HG03432 (cell line): ENCODE measurements around the gene PRPH.
A peak's percentile ranks its signal among the peaks of the same experiment; 100 is the strongest.
"Not testable (repeated sequence)": the region's sequence is repeated elsewhere in the genome, so short reads cannot be mapped to it uniquely, and the experiment has no call there.

Experiments used
- ATAC-seq: cut with Tn5 transposase; IDR thresholded peaks from one replicate; pipeline ENCODE4 v1.9.1; 2021; ENCODE audit warnings: mild to moderate bottlenecking, moderate library complexity; ENCODE audit not compliant: unreplicated experiment

The PRPH gene

DNA sequence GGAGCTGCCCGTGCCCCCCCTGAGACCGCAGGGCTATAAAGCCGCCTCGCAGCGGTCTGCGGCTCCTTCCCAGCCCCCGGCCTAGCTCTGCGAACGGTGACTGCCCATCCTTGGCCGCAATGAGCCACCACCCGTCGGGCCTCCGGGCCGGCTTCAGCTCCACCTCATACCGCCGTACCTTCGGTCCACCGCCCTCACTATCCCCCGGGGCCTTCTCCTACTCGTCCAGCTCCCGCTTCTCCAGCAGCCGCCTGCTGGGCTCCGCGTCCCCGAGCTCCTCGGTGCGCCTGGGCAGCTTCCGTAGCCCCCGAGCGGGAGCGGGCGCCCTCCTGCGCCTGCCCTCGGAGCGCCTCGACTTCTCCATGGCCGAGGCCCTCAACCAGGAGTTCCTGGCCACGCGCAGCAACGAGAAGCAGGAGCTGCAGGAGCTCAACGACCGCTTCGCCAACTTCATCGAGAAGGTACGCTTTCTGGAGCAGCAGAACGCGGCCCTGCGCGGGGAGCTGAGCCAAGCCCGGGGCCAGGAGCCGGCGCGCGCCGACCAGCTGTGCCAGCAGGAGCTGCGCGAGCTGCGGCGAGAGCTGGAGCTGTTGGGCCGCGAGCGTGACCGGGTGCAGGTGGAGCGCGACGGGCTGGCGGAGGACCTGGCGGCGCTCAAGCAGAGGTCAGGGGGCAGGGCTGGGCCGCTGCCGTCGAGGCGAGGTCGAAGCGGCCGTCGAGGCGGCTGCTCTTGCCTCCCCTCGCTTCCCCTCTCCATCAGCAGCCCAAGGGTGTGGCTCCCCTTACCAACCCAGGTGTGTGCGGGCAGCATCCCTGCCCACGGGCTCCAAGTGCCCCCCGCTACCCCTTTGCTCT, at the start of gene PRPH:
PRPH (plus strand) TSS at position 66 of the 855 bp plus-strand sequence; CDS start at position 120, 54 bp downstream.
- no peak for ATAC-seq

DNA sequence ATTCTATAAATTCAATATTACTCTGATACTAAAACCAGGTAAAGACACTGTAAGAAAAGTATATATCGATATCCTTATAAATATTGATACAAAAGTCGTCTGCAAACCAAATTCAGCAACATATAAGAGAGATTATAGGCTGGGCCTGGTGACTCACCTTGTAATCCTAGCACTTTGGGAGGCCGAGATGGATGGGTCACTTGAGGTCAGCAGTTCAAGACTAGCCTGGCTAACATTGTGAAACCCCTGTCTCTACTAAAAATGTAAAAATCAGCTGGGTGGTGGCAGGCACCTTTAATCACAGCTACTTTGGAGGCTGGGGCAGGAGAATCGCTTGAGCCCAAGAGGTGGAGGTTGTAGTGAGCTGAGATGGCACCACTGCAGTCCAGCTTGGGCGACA, 43.6 kb upstream of the PRPH start:
- no peak for ATAC-seq

- no peak for ATAC-seq
These were observed 41.8 kb upstream of the PRPH start for GRCh38 chr12:49253033-49253623.

DNA sequence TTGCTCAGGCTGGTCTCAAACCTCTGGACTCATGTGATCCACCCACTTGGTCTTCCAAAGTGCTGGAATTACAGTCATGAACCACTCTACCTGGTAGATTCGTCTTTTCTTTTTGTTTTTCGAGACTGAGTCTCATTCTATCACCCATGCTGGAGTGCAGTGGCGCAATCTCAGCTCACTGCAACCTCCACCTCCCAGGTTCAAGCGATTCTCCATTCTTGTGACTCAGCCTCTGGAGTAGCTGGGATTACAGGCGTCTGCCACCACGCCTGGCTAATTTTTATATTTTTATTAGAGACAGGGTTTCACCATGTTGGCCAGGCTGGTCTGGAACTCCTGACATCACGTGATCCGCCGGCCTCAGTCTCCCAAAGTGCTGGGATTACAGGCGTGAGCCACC, 39.5 kb upstream of the PRPH start:
- not testable (repeated sequence) for ATAC-seq

GRCh38 chr12:49255857-49256637, 38.9 kb upstream of the PRPH start:
- no peak for ATAC-seq

GRCh38 chr12:49257508-49258184, 37.3 kb upstream of the PRPH start:
- not testable (repeated sequence) for ATAC-seq

DNA sequence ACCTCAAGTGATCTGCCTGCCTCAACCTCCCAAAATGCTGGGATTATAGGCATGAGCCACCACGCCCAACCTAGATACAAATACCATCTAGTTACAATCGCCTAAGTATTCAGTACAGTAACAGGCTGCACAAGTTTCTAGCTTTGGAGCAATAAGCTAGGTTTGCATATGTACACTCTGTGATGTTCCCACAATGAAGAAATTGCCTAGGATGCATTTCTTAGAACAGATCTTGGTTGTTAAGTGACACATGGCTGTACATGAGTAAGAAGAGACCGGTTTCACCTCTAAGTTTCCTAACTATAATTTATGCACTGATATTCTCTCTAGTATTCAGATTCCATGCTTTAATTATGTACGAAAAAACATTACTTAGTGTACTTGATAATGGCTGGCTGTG, 35.5 kb upstream of the PRPH start:
- no peak for ATAC-seq

DNA sequence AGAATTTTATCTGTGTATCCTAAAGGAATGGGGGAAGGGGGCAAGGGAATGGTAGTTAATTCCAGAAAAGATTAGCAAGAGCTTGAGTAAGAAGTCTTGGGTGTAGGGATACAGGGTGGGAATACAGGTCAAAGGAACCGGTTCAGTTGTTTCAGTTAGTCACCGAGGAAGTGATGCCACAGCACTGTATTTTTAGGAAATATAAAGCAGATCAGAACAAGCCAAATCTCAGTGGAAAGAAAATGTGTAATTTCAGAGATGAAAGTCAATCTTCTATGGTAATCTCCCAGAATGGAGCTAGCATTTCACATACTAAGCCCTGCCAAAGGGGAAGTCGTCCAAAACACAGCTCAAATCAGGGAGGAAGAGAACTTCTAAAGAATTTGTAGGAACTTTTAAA, 34.8 kb upstream of the PRPH start:
- no peak for ATAC-seq

- ATAC-seq, result no peak
These were observed 34.2 kb upstream of the PRPH start for GRCh38 chr12:49260571-49261363.

DNA sequence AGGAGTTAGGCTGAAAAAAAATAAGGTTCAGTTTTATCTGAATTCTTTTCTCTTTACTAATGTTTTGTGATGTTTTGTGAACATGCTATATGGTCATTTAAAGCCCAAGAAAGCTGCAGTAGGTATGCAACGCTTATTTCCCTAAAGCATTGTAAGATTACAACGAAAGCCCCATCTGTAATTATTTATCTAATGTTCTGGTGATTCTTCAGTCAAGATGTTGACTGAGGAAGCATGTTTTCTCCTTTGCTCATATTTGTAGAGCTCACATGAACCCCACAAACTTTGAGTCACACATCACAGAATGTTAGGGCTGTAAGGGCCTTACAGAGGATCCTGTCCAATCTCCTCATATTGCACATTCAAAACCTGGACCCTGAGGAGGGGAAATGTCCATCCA, 33.2 kb upstream of the PRPH start:
- ATAC-seq, result no peak

DNA sequence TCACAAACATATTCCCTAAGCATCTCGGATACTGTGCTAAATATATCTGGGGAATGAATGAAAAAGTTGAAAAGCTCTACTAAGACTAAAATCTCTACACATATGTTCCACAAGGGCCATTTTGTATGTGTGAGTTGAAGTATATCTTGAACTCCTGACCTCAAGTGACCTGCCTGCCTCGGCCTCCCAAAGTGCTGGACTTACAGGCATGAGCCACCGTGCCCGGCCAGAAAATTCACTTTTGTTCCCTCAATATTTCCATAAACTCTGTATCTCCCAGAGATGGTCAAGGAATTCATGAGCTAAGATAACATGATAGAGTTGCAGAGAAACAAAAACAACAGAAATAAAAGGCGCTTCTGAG, 31.6 kb upstream of the PRPH start:
- ATAC-seq, result no peak

GRCh38 chr12:49264466-49264872, 30.5 kb upstream of the PRPH start:
- peak; percentile 17 for ATAC-seq

DNA sequence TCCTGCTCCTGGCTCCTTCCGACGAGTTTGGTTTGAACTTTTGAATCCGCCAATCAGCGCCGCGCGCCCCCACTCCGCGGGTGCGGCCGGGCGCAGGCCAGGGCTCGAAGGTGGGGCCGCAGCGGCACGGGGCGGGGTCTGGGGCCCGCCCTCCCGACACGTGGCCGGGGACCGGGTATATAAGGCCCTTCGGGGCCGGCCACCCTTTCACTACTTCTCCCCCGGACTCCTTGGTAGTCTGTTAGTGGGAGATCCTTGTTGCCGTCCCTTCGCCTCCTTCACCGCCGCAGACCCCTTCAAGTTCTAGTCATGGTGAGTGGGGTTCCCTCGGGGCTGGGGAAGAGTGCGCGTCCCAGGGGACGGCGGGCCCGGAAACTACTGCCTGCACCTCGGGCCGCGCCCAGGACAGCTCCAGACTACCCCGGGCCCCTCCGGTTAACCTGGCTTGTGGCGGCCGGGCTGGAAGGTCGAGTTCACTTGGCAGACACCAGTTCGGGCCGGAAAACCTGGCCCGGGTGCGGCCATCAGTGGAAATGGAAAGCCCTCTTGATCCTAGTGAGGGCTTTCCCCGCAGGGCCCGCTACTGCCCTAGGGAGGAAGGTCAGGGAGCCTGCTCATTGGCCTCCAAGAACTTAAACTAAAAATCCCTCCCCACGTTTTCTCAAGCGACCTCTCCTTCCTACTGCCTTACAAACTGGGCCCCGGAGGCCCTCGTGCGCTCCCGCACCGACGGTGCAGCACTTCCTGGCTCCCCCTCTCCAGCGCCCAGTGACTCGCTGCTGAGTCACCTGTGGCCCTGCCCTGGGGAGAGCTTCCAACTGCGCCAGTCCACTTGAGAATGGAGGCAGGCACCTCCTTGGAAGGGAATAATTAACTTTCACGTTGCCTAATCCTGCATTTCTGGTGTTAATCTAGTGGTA, 29.8 kb upstream of the PRPH start, which contains the start of gene TUBA1C:
TUBA1C (plus strand) TSS at position 210 of the 920 bp plus-strand sequence; CDS start at position 310, 100 bp downstream.
- ATAC-seq, result peak; percentile 85

DNA sequence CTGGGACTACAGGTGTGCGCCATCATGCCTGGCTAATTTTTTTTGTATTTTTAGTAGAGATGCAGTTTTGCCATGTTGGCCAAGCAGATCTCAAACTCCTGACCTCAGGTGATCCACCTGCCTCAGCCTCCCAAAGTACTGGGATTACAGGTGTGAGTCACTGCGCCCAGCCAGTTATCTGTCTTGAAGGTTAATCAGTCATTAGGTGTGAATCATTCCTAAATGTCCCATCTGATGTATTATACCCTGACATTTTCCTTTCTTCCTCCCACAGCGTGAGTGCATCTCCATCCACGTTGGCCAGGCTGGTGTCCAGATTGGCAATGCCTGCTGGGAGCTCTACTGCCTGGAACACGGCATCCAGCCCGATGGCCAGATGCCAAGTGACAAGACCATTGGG, 25.8 kb upstream of the PRPH start:
- ATAC-seq, result not testable (repeated sequence)

DNA sequence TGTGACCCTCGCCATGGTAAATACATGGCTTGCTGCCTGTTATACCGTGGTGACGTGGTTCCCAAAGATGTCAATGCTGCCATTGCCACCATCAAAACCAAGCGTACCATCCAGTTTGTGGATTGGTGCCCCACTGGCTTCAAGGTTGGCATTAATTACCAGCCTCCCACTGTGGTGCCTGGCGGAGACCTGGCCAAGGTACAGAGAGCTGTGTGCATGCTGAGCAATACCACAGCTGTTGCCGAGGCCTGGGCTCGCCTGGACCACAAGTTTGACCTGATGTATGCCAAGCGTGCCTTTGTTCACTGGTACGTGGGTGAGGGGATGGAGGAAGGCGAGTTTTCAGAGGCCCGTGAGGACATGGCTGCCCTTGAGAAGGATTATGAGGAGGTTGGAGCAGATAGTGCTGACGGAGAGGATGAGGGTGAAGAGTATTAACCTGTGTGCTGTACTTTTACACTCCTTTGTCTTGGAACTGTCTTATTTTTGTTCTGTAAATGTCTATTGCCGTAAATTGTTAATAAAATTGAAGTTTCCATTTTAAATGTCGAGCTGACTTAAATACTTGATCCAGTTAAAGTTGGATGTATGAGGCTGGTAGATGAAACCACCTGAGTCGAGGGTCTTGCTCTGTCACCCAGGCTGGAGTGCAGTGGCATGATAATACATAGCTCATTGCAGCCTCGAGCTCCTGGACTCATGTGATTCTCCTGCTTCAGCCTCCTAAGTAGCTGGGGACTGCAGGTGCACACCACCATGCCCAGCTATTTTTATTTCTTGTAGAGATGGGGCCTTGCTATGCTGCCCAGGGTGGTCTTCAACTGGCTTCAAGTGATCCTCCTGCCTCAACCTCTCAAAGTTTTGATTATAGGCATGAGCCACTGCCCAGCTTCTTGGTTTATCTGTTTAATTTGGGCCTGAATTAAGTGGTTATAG, 21.9 kb upstream of the PRPH start:
- ATAC-seq, result no peak

DNA sequence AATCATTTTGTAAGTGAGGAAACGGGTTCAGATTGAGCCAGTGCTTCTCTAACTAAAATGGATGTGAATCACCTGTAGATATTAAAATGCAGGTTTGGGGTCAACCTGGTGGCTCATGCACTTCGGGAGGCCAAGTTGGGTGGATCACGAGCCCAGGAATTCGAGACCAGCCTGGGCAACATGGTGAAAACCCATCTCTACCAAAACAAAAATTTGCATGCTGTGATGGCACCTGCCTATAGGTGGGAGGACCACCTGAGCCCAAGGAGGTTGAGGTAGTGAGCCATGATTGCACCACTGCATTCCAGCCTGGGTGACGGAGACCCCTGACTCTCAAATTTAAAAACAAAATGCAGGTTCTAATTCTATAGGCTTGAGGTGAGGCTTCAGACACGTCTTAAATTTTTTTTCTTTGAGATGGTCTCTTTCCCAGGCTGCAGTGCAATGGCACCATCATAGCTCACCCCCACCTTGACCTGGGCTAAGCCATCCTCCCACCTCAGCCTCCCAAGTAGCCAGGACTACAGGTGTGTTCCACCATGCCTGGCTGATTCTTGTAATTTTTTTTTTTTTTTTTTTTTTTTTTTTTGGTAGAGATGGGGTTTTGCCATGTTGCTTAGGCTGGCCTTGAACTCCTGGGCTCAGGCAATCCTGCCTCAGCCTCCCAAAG, 21.1 kb upstream of the PRPH start:
- no peak for ATAC-seq

GRCh38 chr12:49274396-49275069, 20.4 kb upstream of the PRPH start:
- ATAC-seq, result no peak
